OCI-LY1 (cell line): ENCODE results near the gene TRIM39.

Experiments used
- H2AFZ ChIP-seq: fragments of 200-600 bp; sonication (generic), shearing (Covaris generic); 2 replicates; pipeline ENCODE4 v1.6.0; 2014; ENCODE audit warnings: antibody characterized with exemption, mild to moderate bottlenecking, low read length
- H3F3A ChIP-seq: fragments of 200-600 bp; sonication (generic), shearing (Covaris generic); 2 replicates; pipeline ENCODE4 v1.6.0; 2014; ENCODE audit warnings: mild to moderate bottlenecking, antibody characterized with exemption, low read length, moderate library complexity; ENCODE audit not compliant: insufficient read depth
- H3K27ac ChIP-seq: fragments of 200-600 bp; sonication (generic); 2 replicates; pipeline ENCODE4 v1.5.1; 2014; ENCODE audit warnings: low read length, mixed run types, mild to moderate bottlenecking, low read depth; ENCODE audit not compliant: poor library complexity, severe bottlenecking
- H3K27me3 ChIP-seq: fragments of 200-600 bp; sonication (generic); 2 replicates; pipeline ENCODE4 v1.6.0; 2014; ENCODE audit warnings: antibody characterized with exemption, mild to moderate bottlenecking, low read length, moderate library complexity; ENCODE audit not compliant: insufficient read depth
- H3K36me3 ChIP-seq: fragments of 200-600 bp; sonication (generic); 2 replicates; pipeline ENCODE4 v1.6.1; 2014; ENCODE audit warnings: mild to moderate bottlenecking, antibody characterized with exemption, low read length, moderate library complexity, mixed read lengths; ENCODE audit not compliant: insufficient read depth
- H3K4me1 ChIP-seq: fragments of 200-600 bp; sonication (generic); 2 replicates; pipeline ENCODE4 v1.5.1; 2014; ENCODE audit warnings: mild to moderate bottlenecking, low read length, moderate library complexity; ENCODE audit not compliant: insufficient read depth, severe bottlenecking
- H3K4me2 ChIP-seq: fragments of 200-600 bp; sonication (generic), shearing (Covaris generic); 2 replicates; pipeline ENCODE4 v1.6.1; 2014; ENCODE audit warnings: low read length
- H3K4me3 ChIP-seq: fragments of 200-600 bp; sonication (generic); 2 replicates; pipeline ENCODE4 v1.5.1; 2014; ENCODE audit warnings: low read length, low read depth, mild to moderate bottlenecking, mixed read lengths; ENCODE audit not compliant: poor library complexity, severe bottlenecking
- H3K79me2 ChIP-seq: fragments of 200-600 bp; shearing (Covaris generic); 2 replicates; pipeline ENCODE4 v1.6.1; 2016; ENCODE audit warnings: mixed run types, low read length, mixed read lengths; ENCODE audit not compliant: insufficient read depth
- H3K9ac ChIP-seq: fragments of 200-600 bp; sonication (generic), shearing (Covaris generic); 2 replicates; pipeline ENCODE4 v1.6.1; 2014; ENCODE audit warnings: mild to moderate bottlenecking, low read length, mixed read lengths
- H3K9me2 ChIP-seq: fragments of 200-600 bp; sonication (generic), shearing (Covaris generic); 2 replicates; pipeline ENCODE4 v1.6.1; 2014; ENCODE audit warnings: low read depth, mild to moderate bottlenecking, low read length, mixed read lengths
- H3K9me3 ChIP-seq: fragments of 200-600 bp; shearing (Covaris generic); 2 replicates; pipeline ENCODE4 v1.6.1; 2014; ENCODE audit warnings: low read length, mixed read lengths
- H4K20me1 ChIP-seq: fragments of 200-600 bp; sonication (generic), shearing (Covaris generic); 2 replicates; pipeline ENCODE4 v1.6.0; 2016; ENCODE audit warnings: mild to moderate bottlenecking, low read length; ENCODE audit not compliant: insufficient read depth
- EZH2 ChIP-seq: fragments of 200-600 bp; sonication (generic), shearing (Covaris generic); IDR thresholded peaks from 2 replicates; pipeline ENCODE4 v1.8.0; 2017; ENCODE audit warnings: borderline replicate concordance, mixed run types, mild to moderate bottlenecking, antibody characterized with exemption, low read length, moderate library complexity, mixed read lengths
- TF ChIP-seq, protein P1 (sequence below): fragments of 200-600 bp; sonication (generic), shearing (Covaris generic); IDR thresholded peaks from 2 replicates; pipeline ENCODE4 v1.5.1; 2017; ENCODE audit warnings: mild to moderate bottlenecking, antibody characterized with exemption, low read length, moderate library complexity, mixed read lengths

The TRIM39 gene

DNA sequence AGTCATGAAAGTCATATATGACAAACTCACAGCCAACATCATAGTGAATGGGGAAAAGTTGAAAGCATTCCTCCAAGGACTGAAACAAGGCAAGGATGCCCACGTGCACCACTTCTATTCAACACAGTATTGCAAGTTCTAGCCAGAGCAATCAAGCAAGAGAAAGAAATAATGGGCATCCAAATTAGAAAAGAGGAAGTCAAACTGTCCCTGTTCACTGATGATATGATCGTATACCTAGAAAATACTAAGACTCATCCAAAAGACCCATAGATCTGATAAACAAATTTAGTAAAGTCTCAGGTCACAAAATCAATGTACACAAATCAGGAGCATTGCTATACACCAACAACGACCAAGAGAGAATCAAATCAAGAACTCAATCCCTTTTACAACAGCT lies 59.4 kb downstream of the TRIM39 start:
- H3F3A ChIP-seq = no peaks in the 10 kb centered on the region
- H3K4me3 ChIP-seq = no peak overlapping the region
- H3K4me2 ChIP-seq = no peak overlapping the region
- H3K9ac ChIP-seq = no peak overlapping the region
- TF ChIP-seq, protein P1, sequence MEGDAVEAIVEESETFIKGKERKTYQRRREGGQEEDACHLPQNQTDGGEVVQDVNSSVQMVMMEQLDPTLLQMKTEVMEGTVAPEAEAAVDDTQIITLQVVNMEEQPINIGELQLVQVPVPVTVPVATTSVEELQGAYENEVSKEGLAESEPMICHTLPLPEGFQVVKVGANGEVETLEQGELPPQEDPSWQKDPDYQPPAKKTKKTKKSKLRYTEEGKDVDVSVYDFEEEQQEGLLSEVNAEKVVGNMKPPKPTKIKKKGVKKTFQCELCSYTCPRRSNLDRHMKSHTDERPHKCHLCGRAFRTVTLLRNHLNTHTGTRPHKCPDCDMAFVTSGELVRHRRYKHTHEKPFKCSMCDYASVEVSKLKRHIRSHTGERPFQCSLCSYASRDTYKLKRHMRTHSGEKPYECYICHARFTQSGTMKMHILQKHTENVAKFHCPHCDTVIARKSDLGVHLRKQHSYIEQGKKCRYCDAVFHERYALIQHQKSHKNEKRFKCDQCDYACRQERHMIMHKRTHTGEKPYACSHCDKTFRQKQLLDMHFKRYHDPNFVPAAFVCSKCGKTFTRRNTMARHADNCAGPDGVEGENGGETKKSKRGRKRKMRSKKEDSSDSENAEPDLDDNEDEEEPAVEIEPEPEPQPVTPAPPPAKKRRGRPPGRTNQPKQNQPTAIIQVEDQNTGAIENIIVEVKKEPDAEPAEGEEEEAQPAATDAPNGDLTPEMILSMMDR = no peak
- no peak for TF ChIP-seq EZH2
- no peaks in the 10 kb centered on the region for H3K9me3 ChIP-seq
- H3K27ac ChIP-seq = no peak overlapping the region
- H4K20me1 ChIP-seq = no peaks in the 10 kb centered on the region
- H3K27me3 ChIP-seq = 0 out of 2 replicates have a peak, but pooled peaks cover 4% of the 10 kb centered on the region
- H3K36me3 ChIP-seq = no peaks in the 10 kb centered on the region
- H3K9me2 ChIP-seq = no peaks in the 10 kb centered on the region
- no peak overlapping the region for H2AFZ ChIP-seq
- H3K79me2 ChIP-seq = no peaks in the 10 kb centered on the region
- H3K4me1 ChIP-seq = no peaks in the 10 kb centered on the region

DNA sequence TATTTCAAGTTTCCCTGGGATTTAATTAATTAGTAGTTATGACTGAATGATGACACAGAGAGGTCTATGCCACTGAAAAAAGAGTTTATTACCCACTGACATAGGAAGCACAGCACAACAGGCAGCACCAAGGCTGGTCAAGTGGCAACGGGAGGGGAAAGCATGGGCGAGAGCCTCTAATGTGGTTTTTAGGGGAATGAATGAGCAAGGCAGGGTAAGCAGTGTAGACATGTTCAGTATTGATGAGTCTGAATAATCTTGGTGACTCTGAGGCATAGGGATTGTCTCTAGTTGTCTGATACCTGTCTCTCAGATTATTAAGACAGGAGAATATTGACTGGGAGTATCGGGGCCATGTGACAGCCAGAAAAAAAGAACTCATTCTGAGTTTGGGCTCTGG lies 64.5 kb downstream of the TRIM39 start:
- Histone ChIP-seq H3K9me3 (no peaks in the 10 kb centered on the region), H3K36me3 (no peaks in the 10 kb centered on the region), H3K4me2 (no peak overlapping the region), H4K20me1 (no peaks in the 10 kb centered on the region), H3K27ac (no peak overlapping the region), H3K27me3 (0 out of 2 replicates have a peak, but pooled peaks cover 5% of the 10 kb centered on the region), H3K4me1 (no peaks in the 10 kb centered on the region), H3K9ac (no peak overlapping the region), H3K79me2 (no peaks in the 10 kb centered on the region), H3F3A (no peaks in the 10 kb centered on the region), H3K9me2 (no peaks in the 10 kb centered on the region), H3K4me3 (no peak overlapping the region), H2AFZ (no peak overlapping the region)
- TF ChIP-seq, protein P1 = no peak
- TF ChIP-seq EZH2 = no peak
